ENCODE results near the gene NRXN3. TPM values are rescaled to one million over a fixed set of nuclear protein-coding genes. Genes with fewer than 3 reads are reported as not detected.

The NRXN3 gene
- total RNA-seq, 1 donor from 2014 or later: 18.0 TPM

DNA sequence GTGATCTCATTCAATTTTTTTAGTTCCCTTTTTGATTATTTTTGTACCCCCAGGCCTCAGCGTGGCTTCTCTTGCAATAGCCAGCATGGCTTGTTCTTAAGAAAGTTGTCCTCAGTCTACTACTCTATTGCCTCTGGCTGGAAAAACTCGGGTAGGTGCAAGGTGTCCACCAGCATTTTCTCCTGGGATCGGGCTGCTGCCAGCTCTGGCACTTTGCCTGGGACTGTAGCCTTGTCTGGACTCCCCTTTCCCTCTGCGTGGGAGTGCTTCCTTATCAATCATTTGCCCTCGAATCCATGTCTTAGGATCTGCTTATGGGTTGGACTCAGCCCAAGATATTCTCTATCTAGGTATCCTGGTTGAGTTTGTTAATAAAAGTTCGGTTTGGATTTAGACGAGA is 1267.8 kb downstream of the NRXN3 start:
- Histone ChIP-seq H3K9ac (ENCODE audit: low read length) (no peak overlapping the region), H3K79me2 (ENCODE audit: insufficient read depth, low read length) (no peaks in the 10 kb centered on the region), H3K27ac (ENCODE audit: low read depth, low read length) (no peak overlapping the region), H3K4me2 (ENCODE audit: low read length) (no peak overlapping the region), H3K9me3 (ENCODE audit: insufficient read depth, low read depth, low read length) (no peaks in the 10 kb centered on the region), H2AFZ (ENCODE audit: low read depth, low read length) (no peak overlapping the region), H3K27me3 (ENCODE audit: insufficient read depth, low read length) (no peaks in the 10 kb centered on the region), H3K36me3 (ENCODE audit: insufficient read depth, low read length) (no peaks in the 10 kb centered on the region), H3K4me3 (ENCODE audit: insufficient read depth, low read depth, low read length) (no peak overlapping the region), H4K20me1 (ENCODE audit: insufficient read depth, low read length) (no peaks in the 10 kb centered on the region), H3K4me1 (ENCODE audit: insufficient read depth, low read length) (no peaks in the 10 kb centered on the region)
- TF ChIP-seq, protein P1, sequence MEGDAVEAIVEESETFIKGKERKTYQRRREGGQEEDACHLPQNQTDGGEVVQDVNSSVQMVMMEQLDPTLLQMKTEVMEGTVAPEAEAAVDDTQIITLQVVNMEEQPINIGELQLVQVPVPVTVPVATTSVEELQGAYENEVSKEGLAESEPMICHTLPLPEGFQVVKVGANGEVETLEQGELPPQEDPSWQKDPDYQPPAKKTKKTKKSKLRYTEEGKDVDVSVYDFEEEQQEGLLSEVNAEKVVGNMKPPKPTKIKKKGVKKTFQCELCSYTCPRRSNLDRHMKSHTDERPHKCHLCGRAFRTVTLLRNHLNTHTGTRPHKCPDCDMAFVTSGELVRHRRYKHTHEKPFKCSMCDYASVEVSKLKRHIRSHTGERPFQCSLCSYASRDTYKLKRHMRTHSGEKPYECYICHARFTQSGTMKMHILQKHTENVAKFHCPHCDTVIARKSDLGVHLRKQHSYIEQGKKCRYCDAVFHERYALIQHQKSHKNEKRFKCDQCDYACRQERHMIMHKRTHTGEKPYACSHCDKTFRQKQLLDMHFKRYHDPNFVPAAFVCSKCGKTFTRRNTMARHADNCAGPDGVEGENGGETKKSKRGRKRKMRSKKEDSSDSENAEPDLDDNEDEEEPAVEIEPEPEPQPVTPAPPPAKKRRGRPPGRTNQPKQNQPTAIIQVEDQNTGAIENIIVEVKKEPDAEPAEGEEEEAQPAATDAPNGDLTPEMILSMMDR (IDR thresholded peaks at IDR 0.05; ENCODE audit: insufficient read depth, low read depth, low read length): no peak
- no peak for TF ChIP-seq EZH2 (IDR thresholded peaks at IDR 0.05; ENCODE audit: insufficient read depth, low read length)
- FAIRE-seq (no peak), DNase-seq (ENCODE audit: low read depth) (no peak)
- peaks cover 5% of the 10 kb centered on the region for H3K4me1 Mint-ChIP-seq (ENCODE audit: low read depth, unreplicated experiment)
- no peaks in the 10 kb centered on the region for H3K27me3 Mint-ChIP-seq (ENCODE audit: low read depth, unreplicated experiment)
- H3K9me3 Mint-ChIP-seq (ENCODE audit: unreplicated experiment): peaks cover 3% of the 10 kb centered on the region
- H3K27ac Mint-ChIP-seq (ENCODE audit: unreplicated experiment): no peak overlapping the region
- no peaks in the 10 kb centered on the region for H3K36me3 Mint-ChIP-seq (ENCODE audit: low read depth, unreplicated experiment)
- no peak overlapping the region for H3K4me3 Mint-ChIP-seq (ENCODE audit: unreplicated experiment)

DNA sequence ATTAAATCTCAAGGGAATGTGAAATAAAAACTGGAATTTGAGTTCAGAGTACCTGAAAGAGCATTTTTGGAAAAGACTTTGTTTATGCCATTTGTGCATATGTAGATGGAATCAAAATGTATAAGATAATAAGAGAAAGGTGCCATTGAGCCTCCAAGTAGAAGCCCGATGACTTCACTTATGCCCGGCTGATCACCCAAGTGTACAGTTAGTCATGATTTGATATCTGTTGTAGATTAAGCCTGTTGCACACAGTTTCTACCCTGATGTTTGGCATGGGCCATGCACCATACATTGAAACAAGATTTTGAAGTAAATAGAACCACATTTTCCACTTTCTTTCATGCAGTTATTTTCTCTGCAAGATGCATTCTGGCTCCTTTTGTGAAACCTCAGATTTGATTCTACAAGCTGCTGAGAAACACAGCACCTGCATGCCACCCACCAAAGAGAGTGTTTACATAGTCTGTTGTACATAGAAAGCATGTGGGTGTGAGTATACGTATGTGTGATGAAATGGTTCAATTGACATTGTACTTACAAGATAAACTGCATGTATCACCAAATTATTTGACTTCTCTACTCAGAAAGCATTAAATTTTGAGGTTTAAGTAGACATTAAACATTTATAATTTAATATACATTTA is 1268.6 kb downstream of the NRXN3 start:
- no peak overlapping the region for H3K4me3 Mint-ChIP-seq (ENCODE audit: unreplicated experiment)
- no peak for FAIRE-seq
- H3K79me2 ChIP-seq (ENCODE audit: insufficient read depth, low read length): no peaks in the 10 kb centered on the region
- no peaks in the 10 kb centered on the region for H3K4me1 ChIP-seq (ENCODE audit: insufficient read depth, low read length)
- no peak overlapping the region for H2AFZ ChIP-seq (ENCODE audit: low read depth, low read length)
- no peak overlapping the region for H3K27ac ChIP-seq (ENCODE audit: low read depth, low read length)
- no peaks in the 10 kb centered on the region for H3K27me3 Mint-ChIP-seq (ENCODE audit: low read depth, unreplicated experiment)
- H3K4me1 Mint-ChIP-seq (ENCODE audit: low read depth, unreplicated experiment): peaks cover 11% of the 10 kb centered on the region
- H3K4me3 ChIP-seq (ENCODE audit: insufficient read depth, low read depth, low read length): no peak overlapping the region
- H3K36me3 Mint-ChIP-seq (ENCODE audit: low read depth, unreplicated experiment): no peaks in the 10 kb centered on the region
- H3K4me2 ChIP-seq (ENCODE audit: low read length): no peak overlapping the region
- no peak for DNase-seq (ENCODE audit: low read depth)
- H3K27ac Mint-ChIP-seq (ENCODE audit: unreplicated experiment): no peak overlapping the region
- H3K36me3 ChIP-seq (ENCODE audit: insufficient read depth, low read length): no peaks in the 10 kb centered on the region
- H3K27me3 ChIP-seq (ENCODE audit: insufficient read depth, low read length): no peaks in the 10 kb centered on the region
- no peak for TF ChIP-seq EZH2 (IDR thresholded peaks at IDR 0.05; ENCODE audit: insufficient read depth, low read length)
- TF ChIP-seq, protein P1 (IDR thresholded peaks at IDR 0.05; ENCODE audit: insufficient read depth, low read depth, low read length): no peak
- peaks cover 3% of the 10 kb centered on the region for H3K9me3 Mint-ChIP-seq (ENCODE audit: unreplicated experiment)
- H3K9ac ChIP-seq (ENCODE audit: low read length): no peak overlapping the region
- no peaks in the 10 kb centered on the region for H3K9me3 ChIP-seq (ENCODE audit: insufficient read depth, low read depth, low read length)
- H4K20me1 ChIP-seq (ENCODE audit: insufficient read depth, low read length): no peaks in the 10 kb centered on the region

DNA sequence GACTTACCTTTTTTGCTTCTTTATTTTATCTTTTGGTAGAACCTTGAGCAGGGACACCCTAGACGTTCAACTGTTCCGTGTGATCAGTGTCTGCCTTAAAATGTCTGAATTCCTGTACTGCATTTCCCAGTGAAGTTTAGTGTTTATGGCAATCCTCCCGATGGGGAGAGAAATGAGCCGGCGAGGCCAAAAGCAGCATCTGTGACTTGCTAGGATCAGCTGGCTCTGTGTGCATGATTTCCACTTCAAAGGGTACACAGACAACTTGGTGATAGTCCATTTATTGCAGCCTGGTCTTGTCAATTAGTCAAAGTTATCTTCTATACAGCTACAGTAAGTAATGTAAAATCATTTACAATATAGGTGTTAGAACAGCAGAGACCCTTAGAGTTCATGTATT is 1272.6 kb downstream of the NRXN3 start:
- no peak for FAIRE-seq
- H3K36me3 Mint-ChIP-seq (ENCODE audit: low read depth, unreplicated experiment): no peaks in the 10 kb centered on the region
- TF ChIP-seq, protein P1 (IDR thresholded peaks at IDR 0.05; ENCODE audit: insufficient read depth, low read depth, low read length): no peak
- TF ChIP-seq EZH2 (IDR thresholded peaks at IDR 0.05; ENCODE audit: insufficient read depth, low read length): no peak
- Histone ChIP-seq H3K9me3 (ENCODE audit: insufficient read depth, low read depth, low read length) (no peaks in the 10 kb centered on the region), H3K36me3 (ENCODE audit: insufficient read depth, low read length) (no peaks in the 10 kb centered on the region), H3K27ac (ENCODE audit: low read depth, low read length) (no peak overlapping the region), H4K20me1 (ENCODE audit: insufficient read depth, low read length) (no peaks in the 10 kb centered on the region), H3K4me2 (ENCODE audit: low read length) (no peak overlapping the region), H3K79me2 (ENCODE audit: insufficient read depth, low read length) (no peaks in the 10 kb centered on the region), H3K27me3 (ENCODE audit: insufficient read depth, low read length) (no peaks in the 10 kb centered on the region), H2AFZ (ENCODE audit: low read depth, low read length) (no peak overlapping the region), H3K4me1 (ENCODE audit: insufficient read depth, low read length) (no peaks in the 10 kb centered on the region), H3K9ac (ENCODE audit: low read length) (no peak overlapping the region), H3K4me3 (ENCODE audit: insufficient read depth, low read depth, low read length) (no peak overlapping the region)
- peaks cover 3% of the 10 kb centered on the region for H3K9me3 Mint-ChIP-seq (ENCODE audit: unreplicated experiment)
- peaks cover 8% of the 10 kb centered on the region for H3K4me1 Mint-ChIP-seq (ENCODE audit: low read depth, unreplicated experiment)
- H3K27ac Mint-ChIP-seq (ENCODE audit: unreplicated experiment): no peak overlapping the region
- H3K27me3 Mint-ChIP-seq (ENCODE audit: low read depth, unreplicated experiment): no peaks in the 10 kb centered on the region
- no peak for DNase-seq (ENCODE audit: low read depth)
- H3K4me3 Mint-ChIP-seq (ENCODE audit: unreplicated experiment): no peak overlapping the region

Measured in astrocyte (in vitro differentiated cells and primary cell).